ENCODE data around the gene PUS7.
"Not testable (repeated sequence)": the region's sequence is repeated elsewhere in the genome, so short reads cannot be mapped to it uniquely, and the experiment has no call there.

Gene PUS7

DNA sequence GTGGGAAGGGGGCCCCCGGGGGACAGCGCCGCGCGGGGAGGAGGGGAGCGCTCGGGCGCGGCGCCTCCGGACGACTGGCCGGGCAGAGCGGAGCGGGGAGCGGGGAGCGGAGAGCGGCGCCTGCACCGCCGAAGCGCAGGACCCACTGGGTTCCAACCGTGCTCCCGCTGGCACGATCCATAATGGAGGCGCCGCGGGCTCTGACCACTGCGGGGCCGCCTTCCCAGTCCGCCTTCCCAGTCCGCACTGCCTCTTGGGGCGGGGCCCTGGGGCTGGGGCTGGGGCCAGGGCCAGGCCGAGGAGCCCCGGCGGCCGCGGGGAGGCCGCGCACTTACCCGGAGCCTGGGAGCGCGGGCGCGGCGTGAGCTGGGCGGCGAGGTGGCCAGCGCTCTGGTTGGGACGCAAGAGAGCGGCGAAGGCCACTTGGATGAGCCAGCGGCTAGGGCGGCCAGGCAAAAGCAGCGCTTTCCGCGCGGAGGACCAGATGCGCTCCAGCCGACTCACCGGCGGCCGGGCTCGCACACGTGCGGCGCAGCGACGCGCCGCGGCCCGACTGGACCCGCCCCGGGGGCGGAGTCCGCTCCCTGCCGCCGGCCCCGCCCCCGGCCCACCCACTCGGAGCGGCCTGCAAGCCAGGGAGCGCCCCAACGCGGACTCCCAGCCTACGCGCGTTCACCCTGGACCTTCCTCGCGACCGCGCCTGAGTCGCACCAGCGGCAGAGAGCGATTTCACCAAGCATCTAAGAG lies at the start of gene PUS7:
Gene PUS7, minus strand, starts transcription at position 555 of the 747 bp plus-strand sequence. CDS start 13,759 bp downstream, outside the sequence.
- peak; percentile 82 for DNase-seq

DNA sequence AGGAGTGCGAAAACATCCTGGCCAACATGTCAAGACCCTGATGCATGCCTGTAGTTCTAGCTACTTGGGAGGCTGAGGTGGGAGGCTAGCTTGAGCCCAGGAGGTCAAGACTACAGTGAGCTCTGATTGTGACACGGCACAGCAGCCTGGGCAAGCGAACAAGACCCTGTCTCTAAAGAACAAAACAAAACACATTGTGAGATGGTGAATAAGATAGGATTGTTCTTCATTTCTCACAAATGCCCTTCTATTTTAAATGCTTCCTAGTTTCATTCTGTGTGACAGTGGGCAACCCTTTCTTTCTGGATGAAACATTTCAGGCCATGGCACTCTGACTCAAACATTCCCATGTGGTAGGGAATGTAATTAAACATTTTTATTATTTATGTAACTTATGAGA lies 45.8 kb upstream of the PUS7 start:
- no peak for DNase-seq

GRCh38 chr7:105567024-105567423 lies 45.0 kb upstream of the PUS7 start:
- DNase-seq: no peak

DNA sequence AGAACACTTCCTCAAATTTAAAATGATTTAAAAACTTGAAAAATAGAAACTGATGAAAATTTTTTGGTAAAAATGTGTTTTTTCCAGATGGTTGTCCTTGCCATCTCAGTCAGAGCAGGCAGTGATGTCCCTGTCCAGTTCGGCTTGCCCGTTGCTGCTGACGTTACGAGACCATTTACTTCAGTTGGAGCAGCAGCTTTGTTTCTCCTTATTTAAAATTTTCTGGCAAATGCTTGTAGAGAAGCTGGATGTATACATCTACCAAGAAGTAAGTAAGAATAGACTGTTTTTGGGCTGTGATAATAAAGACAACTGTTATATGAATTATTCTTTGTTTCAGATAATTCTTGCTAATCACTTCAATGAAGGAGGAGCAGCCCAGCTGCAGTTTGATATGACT lies 43.1 kb upstream of the PUS7 start:
- no peak for DNase-seq

GRCh38 chr7:105559926-105560325 lies 37.9 kb upstream of the PUS7 start:
- no peak for DNase-seq

DNA sequence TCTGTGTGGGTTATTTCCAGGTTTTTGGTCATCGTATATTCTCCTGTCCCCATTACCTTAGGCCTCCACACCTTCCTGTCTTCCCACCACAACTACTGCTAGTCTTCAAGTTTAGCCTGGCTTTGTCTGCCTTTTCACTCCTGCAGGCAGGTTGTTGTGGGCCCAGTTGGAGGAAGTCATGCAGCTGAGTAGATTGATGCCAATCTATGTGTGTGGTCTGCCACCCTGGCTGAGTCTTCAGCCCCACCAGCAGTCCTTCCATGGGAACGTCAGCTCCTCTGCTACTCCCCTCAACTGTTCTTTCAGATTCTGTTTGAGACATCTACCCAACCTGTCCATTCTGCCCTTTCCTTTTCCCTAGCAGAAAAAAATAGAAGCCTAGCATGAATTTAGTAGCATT lies 16.3 kb upstream of the PUS7 start:
- no peak for DNase-seq

- no peak for DNase-seq
Measured at GRCh38 chr7:105532709-105533460, 10.8 kb upstream of the PUS7 start.

DNA sequence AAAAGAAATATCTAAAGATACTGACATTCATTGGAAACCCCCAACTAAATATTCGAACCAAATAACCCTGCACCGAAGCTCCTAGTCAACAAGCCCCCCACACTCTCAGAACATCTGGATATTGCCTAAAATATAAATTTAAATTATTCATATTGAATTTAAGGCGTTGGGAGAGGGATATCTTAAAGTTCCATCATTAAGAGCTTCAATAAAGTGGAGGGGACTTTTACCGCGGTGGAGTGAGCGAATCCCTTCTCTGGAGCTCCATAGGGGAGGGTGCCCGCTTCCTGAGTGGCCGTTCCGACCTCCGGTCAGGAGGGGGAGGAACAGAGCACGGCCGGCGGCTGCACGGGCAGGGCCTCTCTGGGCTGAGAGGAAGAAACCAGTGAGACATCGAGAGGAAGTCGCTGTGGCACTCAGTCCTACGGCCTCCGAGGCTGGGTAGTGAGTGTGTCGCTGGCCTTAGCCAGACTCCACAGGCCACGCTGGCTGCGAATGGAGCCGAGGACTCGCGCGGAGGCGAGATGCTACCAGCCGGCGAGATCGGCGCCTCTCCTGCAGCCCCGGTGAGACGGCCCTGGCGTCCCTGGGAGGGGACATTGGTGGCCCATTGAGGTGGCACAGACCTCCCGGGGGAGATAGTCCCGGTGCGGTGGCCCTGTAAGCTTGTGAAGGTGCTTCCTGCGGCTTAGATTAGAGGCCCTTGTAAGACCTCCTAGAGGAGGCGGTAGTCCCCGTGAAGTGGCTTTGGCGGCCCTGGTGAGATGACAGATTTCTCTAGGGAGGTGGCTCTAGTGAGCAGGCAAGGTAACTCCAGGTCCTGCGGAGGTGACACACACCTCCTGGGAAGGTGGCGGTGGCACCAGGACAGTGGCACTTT lies 10.0 kb upstream of the PUS7 start, which contains the start of gene RINT1:
Gene RINT1, plus strand, starts transcription at position 410 of the 880 bp plus-strand sequence. Its CDS starts 115 bp downstream, at position 525.
- DNase-seq: peak; percentile 89

GRCh38 chr7:105530546-105530945 lies 8.5 kb upstream of the PUS7 start:
- no peak for DNase-seq

GRCh38 chr7:105530126-105530525 lies 8.1 kb upstream of the PUS7 start:
- no peak for DNase-seq

- not testable (repeated sequence) for DNase-seq
Measured at GRCh38 chr7:105527737-105528136, 5.7 kb upstream of the PUS7 start.

- no peak for DNase-seq
Measured at GRCh38 chr7:105524840-105525239, 2.8 kb upstream of the PUS7 start.

GRCh38 chr7:105524423-105524822 lies 2.4 kb upstream of the PUS7 start:
- not testable (repeated sequence) for DNase-seq

DNA sequence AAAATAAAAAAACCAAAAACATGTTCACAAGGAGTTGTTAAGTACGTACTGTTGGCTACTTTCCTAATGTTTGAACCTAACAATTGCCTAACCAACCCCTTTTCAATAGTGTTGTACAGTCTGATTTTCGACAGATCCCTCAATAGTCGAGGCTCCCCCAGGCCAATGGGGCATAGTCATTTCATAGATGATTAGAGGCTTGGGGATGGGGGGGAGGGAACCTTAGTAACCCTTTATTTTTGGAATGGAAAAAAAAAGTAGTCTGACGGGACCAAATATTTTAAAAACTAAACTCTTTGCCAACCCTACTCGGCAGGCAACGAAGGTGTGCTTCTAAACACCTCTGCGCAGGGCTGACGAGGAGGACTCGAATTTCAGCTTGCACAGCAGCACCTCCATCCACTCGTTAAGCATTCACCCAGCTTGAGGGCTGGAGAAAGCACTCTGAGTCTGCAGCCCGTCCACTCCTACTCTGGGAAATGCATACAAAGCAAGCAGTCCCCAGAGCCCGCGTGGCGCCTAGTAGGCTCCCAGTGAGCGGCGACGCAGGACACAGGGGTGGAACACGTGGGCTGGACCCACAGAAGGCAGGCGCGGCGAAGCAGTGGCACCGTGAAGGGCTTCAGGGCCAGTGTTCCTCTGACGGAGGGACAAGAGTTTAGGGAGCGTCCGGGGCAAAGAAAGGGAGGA lies 899 bp downstream of the PUS7 start:
- no peak for DNase-seq

DNA sequence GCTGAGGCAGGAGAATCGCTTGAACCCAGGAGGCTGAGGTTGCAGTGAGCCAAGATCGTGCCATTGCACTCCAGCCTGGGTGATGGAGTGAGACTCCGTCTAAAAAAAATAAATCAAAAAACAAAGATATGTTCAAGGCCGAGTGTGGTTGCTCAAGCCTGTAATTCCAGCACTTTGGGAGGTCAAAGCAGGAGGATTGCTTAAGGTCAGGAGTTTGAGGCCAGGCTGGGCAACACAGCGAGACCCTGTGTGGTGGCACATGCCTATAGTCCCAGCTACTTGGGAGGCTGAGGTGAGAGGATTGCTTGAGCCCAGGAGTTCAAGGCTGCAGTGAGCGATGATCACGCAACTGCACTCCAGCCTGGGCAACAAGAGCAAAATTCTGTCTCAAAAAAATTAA lies 1.5 kb downstream of the PUS7 start:
- not testable (repeated sequence) for DNase-seq

DNA sequence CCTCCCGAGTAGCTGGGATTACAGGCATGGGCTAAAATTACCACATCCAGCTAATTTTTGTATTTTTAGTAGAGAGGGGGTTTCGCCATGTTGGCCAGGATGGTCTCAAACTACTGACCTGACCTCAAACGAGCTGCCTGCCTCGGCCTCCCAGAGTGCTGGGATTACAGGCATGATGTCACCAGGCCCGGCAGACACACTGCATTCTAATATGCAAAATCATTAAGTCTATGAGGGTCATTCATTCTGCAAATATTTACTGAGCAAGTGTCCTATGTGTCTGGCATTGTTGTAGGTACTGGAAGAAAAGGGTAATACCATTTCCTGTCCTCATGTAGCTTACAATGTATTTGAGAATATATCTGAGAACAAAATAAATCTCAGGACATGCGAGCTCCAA lies 2.7 kb downstream of the PUS7 start:
- no peak for DNase-seq

DNA sequence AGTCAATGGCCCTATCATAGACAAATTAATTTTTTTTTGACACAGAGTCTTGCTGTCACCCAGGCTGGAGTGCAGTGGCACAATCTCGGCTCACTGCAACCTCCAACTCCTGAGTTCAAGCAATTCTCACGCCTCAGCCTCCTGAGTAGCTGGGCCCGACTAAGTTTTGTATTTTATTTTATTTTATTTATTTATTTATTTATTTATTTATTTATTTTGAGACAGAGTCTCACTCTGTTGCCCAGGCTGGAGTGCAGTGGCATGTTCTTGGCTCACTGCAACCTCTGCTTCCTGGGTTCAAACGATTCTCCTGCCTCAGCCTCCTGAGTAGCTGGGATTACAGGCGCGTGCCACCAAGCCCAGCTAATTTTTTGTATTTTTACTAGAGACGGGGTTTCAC lies 6.5 kb downstream of the PUS7 start:
- DNase-seq: not testable (repeated sequence)

- no peak for DNase-seq
Measured at GRCh38 chr7:105512926-105513526, 9.0 kb downstream of the PUS7 start.

GRCh38 chr7:105512415-105512814 lies 9.7 kb downstream of the PUS7 start:
- no peak for DNase-seq

DNA sequence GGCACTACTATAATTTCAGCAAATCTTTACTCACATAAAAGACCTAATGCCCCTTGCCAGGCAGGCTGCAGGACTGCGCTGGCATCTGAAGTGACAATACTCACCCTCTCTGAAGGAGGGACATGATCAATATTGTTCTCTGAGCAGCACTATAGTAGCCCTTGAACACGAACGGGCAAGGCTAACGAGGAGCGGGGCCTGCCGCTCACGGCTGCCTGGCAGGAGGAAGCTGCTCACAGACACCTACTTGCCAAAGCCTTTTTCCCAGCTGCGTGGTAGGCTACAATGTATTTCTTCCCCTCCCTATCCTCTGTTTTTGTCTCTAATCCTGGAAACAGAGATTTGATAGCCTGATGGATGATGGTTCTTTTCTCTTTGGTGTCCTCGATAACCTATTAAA lies 19.9 kb downstream of the PUS7 start:
- no peak for DNase-seq

- DNase-seq: no peak
Measured at GRCh38 chr7:105497016-105497415, 25.1 kb downstream of the PUS7 start.

GRCh38 chr7:105496521-105496920 lies 25.6 kb downstream of the PUS7 start:
- no peak for DNase-seq
